H1 (cell line): ENCODE results near the gene HSPA1B. TPM values are rescaled to one million over a fixed set of nuclear protein-coding genes. Genes with fewer than 3 reads are reported as not detected.

ENCODE experiments used
- CTCF ChIA-PET: fragments of 300-600 bp; sonication (Branson Sonifier 250); formaldehyde crosslinking; loops from one replicate; lab custom pipeline; 2021; ENCODE audit not compliant: partially characterized antibody; lab: Charles Lee
- POLR2A ChIA-PET: fragments of 300-600 bp; sonication (Branson Sonifier 250); formaldehyde crosslinking; loops from one replicate; lab custom pipeline; 2021; ENCODE audit warnings: inconsistent platforms; ENCODE audit not compliant: partially characterized antibody; lab: Charles Lee
- DNase-seq, 2 experiments: peaks; one replicate each; pipeline versions ENCODE4 v3.0.0 to v3.0.0-alpha.2; 2010 to 2022; ENCODE audit warnings: low spot score in 2 of 2, low read depth in 1 of 2, mixed read lengths in 1 of 2
- FAIRE-seq: peaks from 2 replicates; lab custom pipeline; 2011; peaks lifted over from hg19 to GRCh38; lab: Jason Lieb, UNC
- H2AFZ ChIP-seq: 2 replicates; pipeline ENCODE4 v1.8.1; 2012; ENCODE audit warnings: low read length, inconsistent platforms
- H2AK5ac ChIP-seq: 2 replicates; pipeline ENCODE4 v1.6.1; 2013; ENCODE audit warnings: low read depth, low read length
- H2BK120ac ChIP-seq: replicated peaks from 2 replicates; pipeline ENCODE3; 2013; ENCODE audit warnings: low read depth, low read length, inconsistent platforms
- H2BK12ac ChIP-seq: 2 replicates; pipeline ENCODE4 v1.6.1; 2013; ENCODE audit warnings: low read depth, low read length
- H2BK15ac ChIP-seq: 2 replicates; pipeline ENCODE4 v1.6.1; 2013; ENCODE audit warnings: low read length
- H2BK20ac ChIP-seq: 2 replicates; pipeline ENCODE4 v1.6.1; 2013; ENCODE audit warnings: low read length
- H2BK5ac ChIP-seq: 2 replicates; pipeline ENCODE4 v1.6.1; 2013; ENCODE audit warnings: low read depth, low read length
- H3K14ac ChIP-seq: 2 replicates; pipeline ENCODE4 v1.6.1; 2013; ENCODE audit warnings: inconsistent platforms; ENCODE audit not compliant: insufficient read length
- H3K18ac ChIP-seq: 2 replicates; pipeline ENCODE4 v1.6.1; 2013; ENCODE audit warnings: low read length; ENCODE audit errors: extremely low read depth
- H3K23ac ChIP-seq: 2 replicates; pipeline ENCODE4 v1.6.1; 2013; ENCODE audit warnings: inconsistent platforms; ENCODE audit not compliant: insufficient read length
- H3K23me2 ChIP-seq: 2 replicates; pipeline ENCODE4 v1.6.1; 2013; ENCODE audit warnings: low read depth, low read length
- H3K27ac ChIP-seq: 2 replicates; pipeline ENCODE4 v1.6.1; 2011; ENCODE audit warnings: low read depth, low read length, inconsistent platforms
- H3K27me3 ChIP-seq, 4 experiments: replicated peaks in 1 of 4; 1 replicate in 1 of 4; 2 replicates in 3 of 4; pipeline versions ENCODE4 v1.6.1 to v1.8.1; 2011 to 2013; ENCODE audit warnings: low read length in 3 of 4, mild to moderate bottlenecking in 3 of 4, inconsistent platforms in 2 of 4, mixed read lengths in 2 of 4, moderate library complexity in 1 of 4; ENCODE audit not compliant: control insufficient read depth in 3 of 4, insufficient read depth in 3 of 4; ENCODE audit errors: extremely low read depth in 1 of 4
- H3K36me3 ChIP-seq, 4 experiments: 2 replicates each; pipeline versions ENCODE4 v1.6.1 to v1.8.1; 2011 to 2013; ENCODE audit warnings: mild to moderate bottlenecking in 4 of 4, low read length in 3 of 4, moderate library complexity in 2 of 4, control low read depth in 1 of 4, inconsistent platforms in 1 of 4; ENCODE audit not compliant: insufficient read depth in 4 of 4, control insufficient read depth in 2 of 4
- H3K4ac ChIP-seq: replicated peaks from 2 replicates; pipeline ENCODE3; 2013; ENCODE audit warnings: low read length, low read depth, mixed read lengths, inconsistent platforms; ENCODE audit not compliant: insufficient read length
- H3K4me1 ChIP-seq, 4 experiments: replicated peaks in 1 of 4; 1 replicate in 1 of 4; 2 replicates in 3 of 4; pipeline versions ENCODE4 v1.6.1 to v1.8.1; 2011 to 2013; ENCODE audit warnings: low read length in 3 of 4, inconsistent platforms in 2 of 4, mixed read lengths in 1 of 4; ENCODE audit not compliant: insufficient read depth in 4 of 4, control insufficient read depth in 3 of 4
- H3K4me2 ChIP-seq, 2 experiments: 2 replicates each; pipeline versions ENCODE4 v1.6.1 to v1.8.1; 2011 to 2013; ENCODE audit warnings: low read depth in 2 of 2, low read length in 2 of 2, control low read depth in 1 of 2, inconsistent platforms in 1 of 2, mild to moderate bottlenecking in 1 of 2; ENCODE audit not compliant: insufficient read depth in 1 of 2
- H3K4me3 ChIP-seq, 4 experiments: fragments of 200-600, 300-600 bp in 1 of 4; sonication (generic), shearing (Covaris generic), sonication (Bioruptor Twin) in 1 of 4; 2 replicates each; pipeline versions ENCODE4 v1.5.1 to v1.8.1; 2011 to 2016; ENCODE audit warnings: low read length in 4 of 4, low read depth in 3 of 4, control low read depth in 2 of 4, inconsistent platforms in 2 of 4, mild to moderate bottlenecking in 2 of 4, mixed read lengths in 1 of 4, moderate library complexity in 1 of 4; ENCODE audit not compliant: insufficient read depth in 2 of 4; ENCODE audit errors: extremely low read depth in 1 of 4
- H3K56ac ChIP-seq: replicated peaks from 2 replicates; pipeline ENCODE3; 2013; ENCODE audit warnings: low read depth, mild to moderate bottlenecking, mixed read lengths, low read length, inconsistent platforms; ENCODE audit not compliant: insufficient read length
- H3K79me1 ChIP-seq: 2 replicates; pipeline ENCODE4 v1.6.1; 2013; ENCODE audit warnings: low read depth, low read length, control low read depth
- H3K79me2 ChIP-seq, 2 experiments: 2 replicates each; pipeline versions ENCODE4 v1.6.1 to v1.8.1; 2012 to 2013; ENCODE audit warnings: low read length in 2 of 2, mild to moderate bottlenecking in 2 of 2, inconsistent platforms in 1 of 2; ENCODE audit not compliant: insufficient read depth in 2 of 2, control insufficient read depth in 1 of 2
- H3K9ac ChIP-seq, 4 experiments: replicated peaks in 1 of 4; 1 replicate in 1 of 4; 2 replicates in 3 of 4; pipeline versions ENCODE4 v1.6.1 to v1.8.1; 2011 to 2013; ENCODE audit warnings: low read depth in 3 of 4, low read length in 3 of 4, control low read depth in 2 of 4, mild to moderate bottlenecking in 2 of 4, moderate library complexity in 2 of 4, inconsistent platforms in 1 of 4; ENCODE audit errors: extremely low read depth in 1 of 4
- H3K9me3 ChIP-seq, 2 experiments: 2 replicates each; pipeline versions ENCODE4 v1.6.1 to v1.8.1; 2012 to 2013; ENCODE audit warnings: mild to moderate bottlenecking in 2 of 2, moderate library complexity in 2 of 2, control low read depth in 1 of 2, inconsistent platforms in 1 of 2, low read depth in 1 of 2, low read length in 1 of 2, mixed read lengths in 1 of 2; ENCODE audit not compliant: insufficient read depth in 2 of 2
- H4K20me1 ChIP-seq, 2 experiments: replicated peaks in 1 of 2; 2 replicates each; pipeline versions ENCODE3 to v1.8.1; 2011 to 2013; ENCODE audit warnings: inconsistent platforms in 2 of 2, low read length in 2 of 2, mild to moderate bottlenecking in 1 of 2; ENCODE audit not compliant: insufficient read depth in 2 of 2, control insufficient read depth in 1 of 2
- H4K5ac ChIP-seq: 2 replicates; pipeline ENCODE4 v1.6.1; 2013; ENCODE audit warnings: low read length, low read depth, mixed read lengths, inconsistent platforms; ENCODE audit not compliant: insufficient read length
- H4K8ac ChIP-seq: 2 replicates; pipeline ENCODE4 v1.8.0; 2013; ENCODE audit warnings: mild to moderate bottlenecking, moderate library complexity, low read length, inconsistent platforms; ENCODE audit not compliant: insufficient read depth; ENCODE audit errors: extremely low read depth
- H4K91ac ChIP-seq: replicated peaks from 2 replicates; pipeline ENCODE3; 2013; ENCODE audit warnings: low read length, mixed read lengths, inconsistent platforms; ENCODE audit not compliant: insufficient read length
- HDAC6 ChIP-seq: IDR thresholded peaks from one replicate; pipeline ENCODE4 v1.7.1; 2012; ENCODE audit warnings: low read depth, mild to moderate bottlenecking, inconsistent platforms, low read length, moderate library complexity
- WGBS, 2 experiments: shearing (Covaris generic) in 1 of 2; methylation state at CpG; one replicate each; pipeline versions ENCODE4 v1.1.6 to v1.1.7; 2013 to 2015; ENCODE audit warnings: low lambda C conversion rate in 2 of 2, mixed read lengths in 2 of 2, inconsistent platforms in 1 of 2, low coverage in 1 of 2, missing lambda C conversion rate in 1 of 2; ENCODE audit not compliant: insufficient replicate concordance in 2 of 2, insufficient coverage in 1 of 2, insufficient read length in 1 of 2; ENCODE audit errors: extremely low coverage in 1 of 2, missing lambda C conversion rate in 1 of 2; 5-methylcytosine and 5-hydroxymethylcytosine counted together
- polyA plus RNA-seq, 7 experiments: library from polyadenylated mRNA; depleted of rRNA in 3 of 7; stranded (reverse) in 5 of 7; unstranded in 2 of 7; fragments of >200 nt in 5 of 7; fragments of 200-250 nt in 2 of 7; gene quantifications; 1 replicate in 5 of 7; 2 replicates in 1 of 7; 4 replicates in 1 of 7; pipeline versions ENCODE4 v1.2.1 to v1.2.3, GENCODE V29; 2011 to 2013; ENCODE audit warnings: missing spikeins in 2 of 7, mixed read lengths in 2 of 7
- total RNA-seq: library from RNA; stranded (reverse); fragmentation: NEBNext Ultra II Directional; extraction: Animal tissue kit (Norgen Biotek cat#: 25700); gene quantifications from 2 replicates; pipeline ENCODE4 v1.2.1, GENCODE V29; 2021

HSPA1B gene
- total and polyA plus RNA-seq, 2 of the 8 experiments (the other 6 are each of a cell fraction or from before 2014, with no cell fraction given): 36.6 to 76.6 TPM

GRCh38 chr6:31879143-31879542 is 51.6 kb downstream of the HSPA1B start:
- no peak overlapping the region for H4K8ac ChIP-seq
- no peak overlapping the region for H4K5ac ChIP-seq
- no peak for TF ChIP-seq HDAC6

More at GRCh38 chr6:31879143-31879542, 51.6 kb downstream of the HSPA1B start:
- CTCF ChIA-PET: interaction anchor here (2.4 to 8.1 kb wide), 2 partner anchors 10 to 14 kb away, joined by 6 to 59 read pairs; no protein-coding TSS in a partner anchor
- Histone ChIP-seq H3K14ac (no peak overlapping the region), H2BK15ac (no peak overlapping the region), H3K79me1 (no peaks in the 10 kb centered on the region; the same call in 1 of the 2 replicates), H4K91ac (no peak overlapping the region), H3K9me3 (no peaks in the 10 kb centered on the region), H2BK12ac (no peak overlapping the region), H3K4ac (no peak overlapping the region), H3K4me3 (no peak overlapping the region), H3K27me3 (no peaks in the 10 kb centered on the region), H2BK120ac (no peak overlapping the region), H3K18ac (no peak overlapping the region), H3K4me1 (peaks cover 0 to 11% (median 0%) of the 10 kb centered on the region in 4 experiments; a peak in 1 of 7 replicates), H3K56ac (no peak overlapping the region), H2AK5ac (no peak overlapping the region), H3K36me3 (peaks cover 17 to 42% (median 37%) of the 10 kb centered on the region in 4 experiments), H2AFZ (no peak overlapping the region), H2BK5ac (no peak overlapping the region), H3K27ac (no peak overlapping the region), H3K23me2 (no peaks in the 10 kb centered on the region), H3K79me2 (no peaks in the 10 kb centered on the region), H3K4me2 (peak overlapping the region; percentile 52 to 58; a peak in 2 of 4 replicates), H2BK20ac (no peak overlapping the region), H3K23ac (no peak overlapping the region), H4K20me1 (peaks cover 2 to 13% of the 10 kb centered on the region in 2 experiments), H3K9ac (no peak overlapping the region)
- FAIRE-seq: no peak
- 73% methylated on average over 13 of the region's 13 CpGs; no CpG with 5 or more reads in 1 of the 2 experiments for WGBS, 2 experiments
- POLR2A ChIA-PET: interaction anchor here (0.6 to 2.8 kb wide), 8 partner anchors 9 to 157 kb away, joined by 3 to 11 read pairs (median 4); partner anchors contain the start of genes NEU1 and VARS1
- no peak for DNase-seq
